Measurements from ENCODE around the gene CD44. TPM values are rescaled to one million over a fixed set of nuclear protein-coding genes. Genes with fewer than 3 reads are reported as not detected.

The CD44 gene
- total RNA-seq, 1 experiment from 2014 or later, result 6.1 TPM

GRCh38 chr11:35144136-35144741 is 5.3 kb downstream of the CD44 start:
- Histone ChIP-seq H3K79me1 (ENCODE audit: insufficient read depth, low read depth, low read length, poor library complexity, severe bottlenecking) (no peaks in the 10 kb centered on the region), H3K18ac (ENCODE audit: insufficient read length, low read depth, low read length) (no peak overlapping the region), H2BK12ac (ENCODE audit: insufficient read length, low read depth, low read length) (no peak overlapping the region), H3K9me3 (ENCODE audit: control insufficient read depth, low read depth, low read length) (no peaks in the 10 kb centered on the region), H3K4me2 (ENCODE audit: insufficient read depth, insufficient read length, low read length) (no peak overlapping the region), H3K27ac (ENCODE audit: insufficient read length, low read depth, low read length) (no peak overlapping the region), H2BK15ac (ENCODE audit: low read depth, low read length) (no peak overlapping the region), H3K79me2 (ENCODE audit: insufficient read depth, low read length) (no peaks in the 10 kb centered on the region), H3T11ph (ENCODE audit: low read length) (no peak overlapping the region), H4K8ac (replicated peaks; ENCODE audit: insufficient read length, low read depth, low read length) (no peak overlapping the region), H3K4me1 (ENCODE audit: insufficient read depth, low read length) (peaks cover 2% of the 10 kb centered on the region; the same call in 1 of the 2 replicates), H2BK5ac (ENCODE audit: insufficient read length, low read length) (no peak overlapping the region), H4K91ac (ENCODE audit: insufficient read length, low read depth, low read length) (no peak overlapping the region), H3K23ac (ENCODE audit: insufficient read length, low read depth, low read length) (no peak overlapping the region), H4K20me1 (ENCODE audit: control insufficient read depth, insufficient read depth, insufficient read length) (no peaks in the 10 kb centered on the region), H3K27me3 (ENCODE audit: insufficient read depth, low read length) (peaks cover 10% of the 10 kb centered on the region; the same call in 1 of the 2 replicates), H3K23me2 (ENCODE audit: insufficient read length, low read depth, low read length, poor library complexity, severe bottlenecking) (peaks cover 4% of the 10 kb centered on the region), H3K14ac (ENCODE audit: insufficient read depth, low read length) (no peak overlapping the region), H2BK20ac (ENCODE audit: low read depth, low read length, poor library complexity, severe bottlenecking) (no peak overlapping the region), H3K56ac (ENCODE audit: insufficient read length, low read depth, low read length) (no peak overlapping the region), H2AK5ac (ENCODE audit: insufficient read length, low read length) (no peak overlapping the region), H4K5ac (ENCODE audit: insufficient read length, low read depth, low read length) (no peak overlapping the region), H3K9ac (ENCODE audit: extremely low read depth, insufficient read length, low read length) (no peak overlapping the region), H2BK120ac (ENCODE audit: low read depth, low read length, poor library complexity, severe bottlenecking) (no peak overlapping the region), H3K4ac (ENCODE audit: low read depth, low read length) (no peak overlapping the region), H2AFZ (ENCODE audit: low read length) (no peak overlapping the region)
- no peak for DNase-seq
- WGBS (ENCODE audit: extremely low coverage, insufficient read length, low lambda C conversion rate), result no CpG with 5 or more reads among the region's 10 CpGs
- Mint-ChIP-seq H3K36me3 (ENCODE audit: insufficient read depth in 1 of 3, low read depth in 3 of 3) (no peaks in the 10 kb centered on the region), H3K4me3 (no peak overlapping the region), H3K27ac (no peak overlapping the region; a peak in 1 of 7 replicates), H3K9me3 (no peaks in the 10 kb centered on the region), H3K4me1 (peaks cover 11 to 19% of the 10 kb centered on the region in 2 experiments), H3K27me3 (ENCODE audit: low read depth) (peaks cover 31% of the 10 kb centered on the region)
- TF ChIP-seq CTCF (conservative IDR thresholded peaks at IDR 0.05), result no peak
